IMR-90 (cell line): ENCODE results near the gene KRT77. TPM values are rescaled to one million over a fixed set of nuclear protein-coding genes. Genes with fewer than 3 reads are reported as not detected.

Source experiments
- ATAC-seq: fragments of 200-7000 bp; cut with Tn5 transposase; 2 replicates; pipeline ENCODE4 v1.9.1; 2020; ENCODE audit warnings: low read depth, mild to moderate bottlenecking, moderate library complexity
- BruUV-seq: library from RNA; stranded (reverse); fragments of 400-500 nt; replicated peaks from 2 replicates; lab custom pipeline; 2021; lab: Mats Ljungman, UMichigan
- CTCF ChIA-PET: fragments of 300-600 bp; formaldehyde crosslinking; extraction: SDS; loops from one replicate; lab custom pipeline; 2021; ENCODE audit warnings: antibody characterized with exemption; lab: Yijun Ruan, JAX
- POLR2A ChIA-PET: fragments of 300-600 bp; sonication (Branson Sonifier 250); formaldehyde crosslinking; loops from one replicate; lab custom pipeline; 2022; ENCODE audit warnings: antibody characterized with exemption; ENCODE audit not compliant: unreplicated experiment; lab: Charles Lee
- DNase-seq: peaks from one replicate; pipeline ENCODE4 v3.0.0; 2013
- H2AFZ ChIP-seq: replicated peaks from 2 replicates; pipeline ENCODE3; 2013; ENCODE audit warnings: low read length, mild to moderate bottlenecking; ENCODE audit not compliant: poor library complexity
- H2AK5ac ChIP-seq: 2 replicates; pipeline ENCODE4 v1.6.1; 2013; ENCODE audit warnings: low read depth, low read length, inconsistent platforms
- H2AK9ac ChIP-seq: replicated peaks from 2 replicates; pipeline ENCODE3; 2013; ENCODE audit warnings: mild to moderate bottlenecking, low read depth, low read length, moderate library complexity; ENCODE audit not compliant: poor library complexity
- H2BK120ac ChIP-seq: 2 replicates; pipeline ENCODE4 v1.6.1; 2013; ENCODE audit warnings: low read depth, low read length, inconsistent platforms
- H2BK15ac ChIP-seq: 3 replicates; pipeline ENCODE4 v1.6.1; 2013; ENCODE audit warnings: low read depth, low read length, inconsistent platforms
- H2BK20ac ChIP-seq: 2 replicates; pipeline ENCODE4 v1.6.1; 2013; ENCODE audit warnings: low read depth, mild to moderate bottlenecking, inconsistent platforms, low read length, moderate library complexity
- H2BK5ac ChIP-seq: 2 replicates; pipeline ENCODE4 v1.6.1; 2013; ENCODE audit warnings: mild to moderate bottlenecking, low read depth, low read length, inconsistent platforms; ENCODE audit not compliant: poor library complexity, severe bottlenecking
- H3K14ac ChIP-seq: replicated peaks from 2 replicates; pipeline ENCODE4 v1.6.1; 2013; ENCODE audit warnings: low read depth, low read length, inconsistent platforms
- H3K18ac ChIP-seq: 2 replicates; pipeline ENCODE4 v1.6.1; 2013; ENCODE audit warnings: low read depth, low read length, control low read depth
- H3K23ac ChIP-seq: 2 replicates; pipeline ENCODE4 v1.6.1; 2013; ENCODE audit warnings: low read depth, low read length, inconsistent platforms
- H3K27ac ChIP-seq: 2 replicates; pipeline ENCODE4 v1.5.1; 2013; ENCODE audit warnings: mild to moderate bottlenecking, control low read depth, low read length; ENCODE audit not compliant: insufficient read depth
- H3K27me3 ChIP-seq: 2 replicates; pipeline ENCODE4 v1.6.1; 2013; ENCODE audit warnings: low read length; ENCODE audit not compliant: control insufficient read depth, insufficient read depth
- H3K36me3 ChIP-seq: 2 replicates; pipeline ENCODE4 v1.6.1; 2013; ENCODE audit warnings: low read length, mixed read lengths; ENCODE audit not compliant: control insufficient read depth, insufficient read depth
- H3K4ac ChIP-seq: 2 replicates; pipeline ENCODE4 v1.6.1; 2013; ENCODE audit warnings: low read depth, low read length, inconsistent platforms
- H3K4me1 ChIP-seq: 2 replicates; pipeline ENCODE4 v1.6.1; 2013; ENCODE audit warnings: low read length, mixed read lengths; ENCODE audit not compliant: control insufficient read depth, insufficient read depth
- H3K4me2 ChIP-seq: 2 replicates; pipeline ENCODE4 v1.6.1; 2013; ENCODE audit warnings: low read depth, mild to moderate bottlenecking, control low read depth, low read length, moderate library complexity
- H3K4me3 ChIP-seq: 2 replicates; pipeline ENCODE4 v1.5.1; 2013; ENCODE audit warnings: low read depth, mild to moderate bottlenecking, control low read depth, low read length, moderate library complexity; ENCODE audit not compliant: insufficient read depth
- H3K56ac ChIP-seq: 2 replicates; pipeline ENCODE4 v1.6.1; 2013; ENCODE audit warnings: low read length, inconsistent platforms; ENCODE audit not compliant: insufficient read depth; ENCODE audit errors: extremely low read depth
- H3K79me1 ChIP-seq, 2 experiments: 2 replicates each; pipeline ENCODE4 v1.6.1; 2013; ENCODE audit warnings: low read length in 2 of 2, inconsistent platforms in 1 of 2, low read depth in 1 of 2
- H3K9ac ChIP-seq: 2 replicates; pipeline ENCODE4 v1.6.1; 2013; ENCODE audit warnings: low read depth, low read length, control low read depth
- H3K9me1 ChIP-seq: 2 replicates; pipeline ENCODE4 v1.6.1; 2013; ENCODE audit warnings: low read length, inconsistent platforms; ENCODE audit not compliant: insufficient read depth
- H3K9me3 ChIP-seq: 2 replicates; pipeline ENCODE4 v1.6.1; 2013; ENCODE audit warnings: low read length; ENCODE audit not compliant: control insufficient read depth, insufficient read depth
- H4K20me1 ChIP-seq: 2 replicates; pipeline ENCODE4 v1.6.1; 2013; ENCODE audit warnings: low read length, inconsistent platforms; ENCODE audit not compliant: insufficient read depth
- H4K5ac ChIP-seq: 2 replicates; pipeline ENCODE4 v1.6.1; 2013; ENCODE audit warnings: mild to moderate bottlenecking, low read depth, low read length, control low read depth
- H4K8ac ChIP-seq, 2 experiments: 2 replicates each; pipeline ENCODE4 v1.6.1; 2013; ENCODE audit warnings: low read depth in 2 of 2, low read length in 2 of 2, control low read depth in 1 of 2, inconsistent platforms in 1 of 2
- H4K91ac ChIP-seq: 2 replicates; pipeline ENCODE4 v1.6.1; 2013; ENCODE audit warnings: low read depth, low read length, inconsistent platforms; ENCODE audit not compliant: insufficient read depth
- CHD1 ChIP-seq: IDR thresholded peaks from 2 replicates; pipeline ENCODE4 v1.6.1; 2012; ENCODE audit warnings: low read depth, low read length, improper control_type of control experiment
- CTCF ChIP-seq: conservative IDR thresholded peaks from 2 replicates; pipeline ENCODE4 v1.5.1; 2012; ENCODE audit warnings: mild to moderate bottlenecking, low read depth, low read length, improper control_type of control experiment
- ELK1 ChIP-seq: fragments of 150-350 bp; IDR thresholded peaks from 2 replicates; pipeline ENCODE4 v1.6.1; 2016; ENCODE audit warnings: low read depth, mild to moderate bottlenecking, low read length, moderate library complexity, borderline replicate concordance
- MAFK ChIP-seq: IDR thresholded peaks from 2 replicates; pipeline ENCODE4 v1.6.1; 2012; ENCODE audit warnings: low read depth, low read length, improper control_type of control experiment
- NFE2L2 ChIP-seq: fragments of 150-350 bp; IDR thresholded peaks from 2 replicates; pipeline ENCODE4 v1.6.1; 2016; ENCODE audit warnings: low read depth, mild to moderate bottlenecking, low read length
- POLR2A ChIP-seq: IDR thresholded peaks from 2 replicates; pipeline ENCODE4 v1.6.1; 2012; ENCODE audit warnings: mild to moderate bottlenecking, low read depth, low read length
- RFX5 ChIP-seq: IDR thresholded peaks from 2 replicates; pipeline ENCODE4 v1.8.0; 2012; ENCODE audit warnings: low read depth, mild to moderate bottlenecking, low read length, moderate library complexity
- SMC3 ChIP-seq: fragments of 150-350 bp; IDR thresholded peaks from 2 replicates; pipeline ENCODE4 v1.6.1; 2016; ENCODE audit warnings: low read depth, mild to moderate bottlenecking, antibody characterized with exemption, low read length, moderate library complexity
- dilution Hi-C: fragments of 300-500 bp; cut with HindIII; formaldehyde crosslinking; loops from one replicate; pipeline ENCODE4 v1.14.3; 2018; ENCODE audit warnings: low sequenced_read_pairs; ENCODE audit not compliant: unreplicated experiment
- in situ Hi-C: fragments of 300-500 bp; cut with MboI; formaldehyde crosslinking; loops from 3 replicates; pipeline ENCODE4 v1.14.3; 2019; ENCODE audit warnings: low sequenced_read_pairs, inconsistent platforms, mixed read lengths
- intact Hi-C: fragments of 100-400 bp; cut with micrococcal nuclease; formaldehyde crosslinking; loops from 2 replicates; pipeline ENCODE4 v1.10.0; 2022
- polyA plus RNA-seq, 3 experiments: library from polyadenylated mRNA; depleted of rRNA; stranded (reverse); fragments of >200 nt; gene quantifications; 2 replicates each; pipeline ENCODE4 v1.2.3, GENCODE V29; 2012; ENCODE audit warnings: low replicate concordance in 1 of 3
- total RNA-seq: library from RNA; depleted of rRNA; stranded (reverse); fragments of >200 nt; gene quantifications from 2 replicates; pipeline ENCODE4 v1.2.3, GENCODE V29; 2012

Gene KRT77
- total and polyA plus RNA-seq, 2 of the 4 experiments (the other 2 are of a cell fraction): not detected

DNA sequence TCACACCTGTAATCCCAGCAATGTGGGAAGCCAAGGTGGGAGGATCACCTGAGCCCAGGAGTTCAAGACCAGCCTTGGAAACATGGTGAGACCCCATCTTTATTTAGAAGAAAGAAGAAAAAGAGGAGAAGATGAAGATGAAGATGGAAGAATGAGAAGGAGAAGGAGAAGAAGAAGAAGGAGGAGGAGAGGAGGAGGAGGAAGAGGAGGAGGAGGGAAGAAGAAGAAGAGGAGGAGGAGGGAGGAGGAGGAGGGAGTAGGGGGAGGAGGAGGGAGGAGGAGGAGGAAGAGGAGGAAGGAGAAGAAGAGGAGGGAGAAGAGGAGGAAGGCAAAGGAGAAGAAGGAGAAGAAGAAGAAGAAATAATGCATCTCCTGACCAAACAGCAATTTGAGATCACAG, 14.1 kb downstream of the KRT77 start:
- BruUV-seq: no TSS peak
- no peak overlapping the region for H4K8ac ChIP-seq
- dilution Hi-C loops: no loop called here
- H3K79me1 ChIP-seq: no peaks in the 10 kb centered on the region
- H3K4me1 ChIP-seq: peaks cover 2% of the 10 kb centered on the region; the same call in 1 of the 2 replicates
- POLR2A ChIA-PET: no interaction called here
- no peak overlapping the region for H4K91ac ChIP-seq
- H3K9me3 ChIP-seq: no peaks in the 10 kb centered on the region
- no peak overlapping the region for H3K56ac ChIP-seq
- H4K20me1 ChIP-seq: no peaks in the 10 kb centered on the region
- no peak overlapping the region for H3K4me3 ChIP-seq
- H3K27ac ChIP-seq: no peak overlapping the region
- no peak overlapping the region for H2BK15ac ChIP-seq
- no peak for ATAC-seq
- no peak overlapping the region for H4K5ac ChIP-seq
- no peak overlapping the region for H3K9ac ChIP-seq
- H2AFZ ChIP-seq: no peak overlapping the region
- H3K14ac ChIP-seq: no peak overlapping the region
- no peak overlapping the region for H2BK5ac ChIP-seq
- H2AK9ac ChIP-seq: no peak overlapping the region
- no peaks in the 10 kb centered on the region for H3K9me1 ChIP-seq
- in situ Hi-C loops: no loop called here
- CTCF ChIA-PET: no interaction called here
- no peak overlapping the region for H2AK5ac ChIP-seq
- no peak overlapping the region for H3K23ac ChIP-seq
- H3K27me3 ChIP-seq: peaks cover 55% of the 10 kb centered on the region
- no peak overlapping the region for H3K4me2 ChIP-seq
- no peak for DNase-seq
- H3K18ac ChIP-seq: no peak overlapping the region
- intact Hi-C loops: no loop called here
- H3K36me3 ChIP-seq: no peaks in the 10 kb centered on the region
- no peak overlapping the region for H2BK20ac ChIP-seq
- H3K4ac ChIP-seq: no peak overlapping the region
- no peak for TF ChIP-seq NFE2L2
- TF ChIP-seq MAFK: no peak
- no peak for TF ChIP-seq CHD1
- no peak for TF ChIP-seq POLR2A
- TF ChIP-seq CTCF: no peak
- TF ChIP-seq SMC3: no peak
- TF ChIP-seq RFX5: no peak
- no peak for TF ChIP-seq ELK1
- H2BK120ac ChIP-seq: no peak overlapping the region
